NCI-H82 (cell line): ENCODE measurements around the gene SLC22A5.
"Not testable (repeated sequence)": the region's sequence is repeated elsewhere in the genome, so short reads cannot be mapped to it uniquely, and the experiment has no call there.

ENCODE experiments used
- DNase-seq: peaks from one replicate; lab custom pipeline; 2025; lab: John Stamatoyannopoulos, UW

The SLC22A5 gene

GRCh38 chr5:132388244-132389050, 18.9 kb downstream of the SLC22A5 start:
- DNase-seq: no peak

- no peak for DNase-seq
Observed at GRCh38 chr5:132389051-132389331, 19.5 kb downstream of the SLC22A5 start.

GRCh38 chr5:132389585-132390286, 20.2 kb downstream of the SLC22A5 start:
- DNase-seq: no peak

- DNase-seq: no peak
Observed at GRCh38 chr5:132391247-132391646, 21.7 kb downstream of the SLC22A5 start.

- no peak for DNase-seq
Observed at GRCh38 chr5:132391870-132392269, 22.4 kb downstream of the SLC22A5 start.

GRCh38 chr5:132392411-132392810, 22.9 kb downstream of the SLC22A5 start:
- DNase-seq: no peak

GRCh38 chr5:132392978-132393825, 23.7 kb downstream of the SLC22A5 start:
- DNase-seq: no peak

- DNase-seq: no peak
Observed at GRCh38 chr5:132394667-132395259, 25.3 kb downstream of the SLC22A5 start.

- no peak for DNase-seq
Observed at GRCh38 chr5:132396589-132397031, 27.1 kb downstream of the SLC22A5 start.

- DNase-seq: no peak
Observed at GRCh38 chr5:132397224-132397623, 27.7 kb downstream of the SLC22A5 start.

GRCh38 chr5:132397936-132398675, 28.6 kb downstream of the SLC22A5 start:
- peak; percentile 11 for DNase-seq

GRCh38 chr5:132404041-132404440, 34.5 kb downstream of the SLC22A5 start:
- not testable (repeated sequence) for DNase-seq

- DNase-seq: no peak
Observed at GRCh38 chr5:132405646-132406045, 36.1 kb downstream of the SLC22A5 start.

- no peak for DNase-seq
Observed at GRCh38 chr5:132406144-132406783, 36.8 kb downstream of the SLC22A5 start.

- no peak for DNase-seq
Observed at GRCh38 chr5:132407970-132408369, 38.5 kb downstream of the SLC22A5 start.

- DNase-seq: no peak
Observed at GRCh38 chr5:132408456-132408855, 38.9 kb downstream of the SLC22A5 start.

- DNase-seq: no peak
Observed at GRCh38 chr5:132408965-132409364, 39.5 kb downstream of the SLC22A5 start.

GRCh38 chr5:132410451-132411303, 41.2 kb downstream of the SLC22A5 start:
- peak; percentile 77 for DNase-seq

GRCh38 chr5:132411304-132412013, 41.9 kb downstream of the SLC22A5 start:
- no peak for DNase-seq
